Inflammatory macrophage treated with lipopolysaccharide for 4 hours (primary cell): Measurements from ENCODE around the gene CPT1B.

Experiments
- DNase-seq: peaks from one replicate; pipeline ENCODE4 v3.0.0-alpha.2; 2020

The CPT1B gene

GRCh38 chr22:50568626-50569025 is 9.6 kb downstream of the CPT1B start:
- no peak for DNase-seq

GRCh38 chr22:50567721-50568252 is 10.4 kb downstream of the CPT1B start:
- DNase-seq, result no peak

- DNase-seq, result no peak
These were observed 13.9 kb downstream of the CPT1B start for GRCh38 chr22:50564289-50564688.

DNA sequence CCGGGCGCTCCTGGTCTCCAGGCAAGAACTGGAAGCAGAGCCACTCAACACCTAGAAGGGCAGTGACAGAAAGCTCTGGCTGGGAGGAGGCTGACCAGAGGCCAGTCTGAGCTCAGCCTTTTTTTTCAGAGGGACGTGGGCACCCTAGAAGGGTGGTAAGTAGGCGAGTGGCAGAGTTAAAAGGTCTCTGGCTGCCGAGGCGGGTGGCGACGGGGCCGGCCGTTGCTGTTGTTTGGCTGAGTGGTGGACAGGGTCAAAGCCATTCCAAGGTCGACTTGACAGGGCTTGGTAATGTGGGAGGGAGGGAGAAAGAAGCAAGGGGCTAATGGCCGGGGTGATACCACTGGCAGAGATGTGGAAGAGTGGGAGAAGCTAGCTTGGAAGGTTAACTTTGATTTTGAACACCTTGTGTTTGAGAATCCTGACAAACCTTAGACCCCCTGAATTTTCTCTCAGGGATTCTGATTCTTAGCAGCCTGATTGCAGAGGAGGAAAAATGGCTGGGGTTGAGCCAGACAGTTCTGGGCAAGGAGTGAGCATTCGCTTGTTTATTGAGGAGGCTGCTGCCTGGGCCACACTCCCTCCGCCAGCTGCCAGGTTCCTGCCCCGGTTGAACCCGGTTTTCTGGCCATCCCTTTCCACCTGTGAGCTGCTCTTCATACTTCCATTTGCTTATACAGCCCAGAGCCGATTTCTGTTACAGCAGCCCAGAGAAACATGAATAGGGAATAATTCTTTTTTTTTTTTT is 14.6 kb downstream of the CPT1B start:
- peak; percentile 11 for DNase-seq

GRCh38 chr22:50562523-50563412 is 15.5 kb downstream of the CPT1B start, which contains the start of gene SYCE3:
TSS of gene SYCE3 (minus strand) at chr22:50562919. CDS start at chr22:50556405, 6,514 bp downstream.
- peak; percentile 96 for DNase-seq

GRCh38 chr22:50561401-50562358 is 16.5 kb downstream of the CPT1B start:
- DNase-seq, result no peak

GRCh38 chr22:50560034-50560433 is 18.2 kb downstream of the CPT1B start:
- no peak for DNase-seq

DNA sequence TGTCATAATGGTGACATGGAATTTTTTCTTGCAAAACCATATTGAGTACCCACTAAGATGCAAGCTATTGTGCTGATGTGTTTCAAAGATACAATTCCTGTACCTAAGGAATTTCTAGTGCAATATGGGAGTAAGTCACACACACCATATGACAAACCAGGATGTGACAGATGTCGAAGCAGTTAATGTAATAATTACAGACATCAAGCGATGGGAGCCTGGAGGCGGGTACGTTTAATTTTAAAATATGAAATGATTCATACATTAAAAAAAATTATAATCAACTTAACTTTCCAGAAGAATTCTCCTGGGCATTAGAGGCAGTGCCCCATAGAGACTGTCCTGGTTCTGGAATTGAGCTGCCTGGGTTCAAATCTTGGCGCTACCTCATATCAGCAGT is 21.5 kb downstream of the CPT1B start:
- DNase-seq, result no peak

DNA sequence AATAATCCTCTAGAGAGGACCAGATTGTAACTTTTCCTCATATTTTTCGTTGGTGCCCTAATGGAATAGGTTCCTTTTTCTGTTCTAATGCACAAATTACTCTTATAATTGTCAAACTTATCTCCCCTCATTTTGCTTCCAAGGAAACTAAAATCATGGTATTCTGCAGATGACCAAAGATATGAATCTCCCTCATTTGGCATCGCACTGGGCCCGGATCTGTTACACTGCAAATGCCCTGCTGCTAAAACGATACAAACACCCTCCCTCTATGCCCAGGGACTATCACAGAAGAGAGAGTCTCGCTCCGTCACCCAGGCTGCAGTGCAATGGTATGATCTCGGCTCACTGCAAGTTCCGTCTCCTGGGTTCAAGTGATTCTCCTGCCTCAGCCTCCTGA is 24.9 kb downstream of the CPT1B start:
- no peak for DNase-seq

DNA sequence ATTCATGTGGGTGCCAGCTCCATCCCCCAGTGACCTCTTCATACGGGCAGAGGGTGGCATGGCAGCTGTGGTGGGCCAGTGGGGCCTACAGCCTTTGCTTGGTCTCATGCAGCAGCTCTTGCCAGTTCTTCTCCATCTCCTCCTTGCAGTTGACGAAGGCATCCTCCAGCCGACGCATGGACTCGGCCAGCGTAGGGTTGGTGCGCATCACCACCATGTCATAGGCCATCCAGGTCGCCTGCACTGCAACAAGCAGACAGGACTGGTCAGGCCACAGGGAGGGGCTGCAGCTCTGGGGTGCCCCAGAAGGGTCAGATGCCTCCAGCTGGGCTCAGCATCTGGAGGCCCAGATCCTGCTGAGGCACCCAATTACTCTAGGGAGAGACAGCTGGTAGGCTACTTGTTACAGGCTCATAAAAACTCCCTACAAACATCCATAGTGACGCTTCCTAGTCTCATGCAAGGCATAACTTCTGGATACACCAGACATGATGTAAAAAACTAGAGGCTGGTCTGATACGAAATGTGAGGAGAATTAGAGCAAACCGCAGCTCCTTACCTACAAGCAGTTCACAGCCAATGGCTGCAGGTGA is 27.0 kb downstream of the CPT1B start:
- no peak for DNase-seq

DNA sequence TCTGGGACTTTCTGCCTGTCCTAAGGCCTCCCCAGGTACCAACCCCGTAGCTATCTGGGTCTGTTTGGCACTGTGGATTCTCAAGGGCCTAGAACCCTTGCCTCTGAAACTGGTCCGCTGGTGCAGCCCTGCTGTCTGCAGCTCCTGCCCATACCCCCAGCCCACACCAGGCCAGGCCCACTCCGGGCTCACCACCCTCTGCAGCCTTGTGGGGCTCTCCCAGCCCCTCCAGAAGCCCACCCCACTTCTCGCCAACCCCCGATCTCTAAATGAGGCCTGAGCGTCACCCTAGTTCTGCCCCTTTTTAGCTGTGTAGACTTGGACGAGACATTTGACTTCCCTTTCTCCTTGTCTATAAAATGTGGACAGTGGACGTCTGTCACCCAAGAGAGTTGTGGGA is 27.8 kb downstream of the CPT1B start:
- DNase-seq, result no peak

GRCh38 chr22:50548921-50549790 is 29.1 kb downstream of the CPT1B start:
- DNase-seq, result no peak

DNA sequence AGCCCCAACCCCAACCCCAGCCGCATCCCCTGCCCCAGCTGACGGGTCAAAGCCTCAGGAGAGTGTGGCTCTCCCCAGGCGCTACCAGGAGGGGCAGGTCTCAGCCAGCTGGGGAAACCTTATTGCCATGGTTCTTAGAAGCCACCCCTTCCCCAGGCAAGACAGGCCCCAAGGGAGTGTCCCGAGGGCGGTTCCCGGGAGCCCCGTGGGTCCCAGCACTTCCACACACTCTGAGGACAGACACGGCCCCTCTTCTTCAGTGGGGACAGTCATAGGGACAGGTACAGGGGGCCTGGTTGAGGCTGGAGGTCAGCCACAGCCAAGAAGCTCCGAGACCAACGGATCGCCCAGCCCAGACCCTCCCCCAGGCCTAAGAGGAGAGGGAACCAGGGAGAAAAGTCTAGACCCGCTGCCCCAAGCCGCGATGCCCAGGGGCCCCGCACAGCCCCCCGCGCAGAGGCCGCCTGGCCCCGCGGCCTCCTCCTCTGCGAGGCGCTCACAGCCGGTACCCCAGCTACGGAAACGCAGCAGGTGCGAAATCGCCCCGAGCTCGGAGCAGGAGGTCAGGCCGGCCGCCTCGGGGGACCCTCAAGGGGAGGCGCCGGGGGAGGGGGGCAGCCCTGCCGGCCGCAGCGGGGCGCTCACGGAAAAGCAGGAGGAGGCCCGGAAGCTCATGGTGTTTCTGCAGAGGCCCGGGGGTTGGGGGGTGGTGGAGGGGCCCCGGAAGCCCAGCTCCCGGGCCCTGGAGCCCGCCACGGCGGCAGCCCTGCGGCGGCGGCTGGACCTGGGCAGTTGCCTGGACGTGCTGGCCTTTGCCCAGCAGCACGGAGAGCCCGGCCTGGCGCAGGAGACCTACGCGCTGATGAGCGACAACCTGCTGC is 29.9 kb downstream of the CPT1B start:
- DNase-seq, result no peak

- no peak for DNase-seq
These were observed 30.8 kb downstream of the CPT1B start for GRCh38 chr22:50547263-50547985.

- no peak for DNase-seq
These were observed 31.6 kb downstream of the CPT1B start for GRCh38 chr22:50546326-50547262.

DNA sequence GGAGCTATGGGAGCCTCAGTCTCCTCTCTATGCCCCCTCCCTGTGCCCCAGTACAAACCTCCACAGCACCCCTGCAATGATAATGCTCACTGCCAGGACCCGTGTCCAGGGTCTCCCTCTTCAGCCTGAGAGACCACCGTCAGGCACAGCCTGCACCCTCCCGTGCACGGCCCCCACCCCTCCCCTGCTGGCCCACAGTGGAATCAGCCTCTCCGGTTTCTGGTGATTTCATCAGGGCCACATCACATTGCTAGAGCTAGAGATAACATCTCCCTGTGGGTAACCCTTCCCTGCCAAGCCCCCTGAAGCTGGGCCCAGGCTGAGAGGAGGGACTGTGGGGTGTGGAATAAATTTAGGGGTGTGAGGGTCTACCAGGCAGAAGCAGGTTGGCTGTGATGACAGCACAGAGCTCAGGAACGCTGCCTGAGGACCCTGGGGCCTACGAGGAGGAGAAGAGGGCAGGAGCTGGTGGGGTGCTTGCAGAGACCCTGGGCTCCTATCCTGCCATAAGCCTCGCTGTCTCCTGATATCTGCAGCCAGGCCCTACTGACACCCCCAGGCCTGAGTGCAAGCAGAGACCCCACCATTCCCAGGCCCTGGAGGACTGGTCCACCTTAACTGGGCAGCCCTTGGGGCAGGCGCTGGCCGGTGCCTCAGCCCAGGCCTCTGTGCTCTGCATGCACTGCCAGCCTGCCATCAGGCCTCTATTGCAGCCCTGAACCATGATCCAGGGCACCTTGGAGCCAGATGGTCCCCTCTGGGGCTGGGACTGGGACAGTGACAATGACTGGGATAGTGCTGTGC is 32.5 kb downstream of the CPT1B start, which contains the start of gene KLHDC7B:
KLHDC7B (plus strand) TSS at position 378 of the 804 bp plus-strand sequence; CDS start at position 723, 345 bp downstream.
- no peak for DNase-seq

DNA sequence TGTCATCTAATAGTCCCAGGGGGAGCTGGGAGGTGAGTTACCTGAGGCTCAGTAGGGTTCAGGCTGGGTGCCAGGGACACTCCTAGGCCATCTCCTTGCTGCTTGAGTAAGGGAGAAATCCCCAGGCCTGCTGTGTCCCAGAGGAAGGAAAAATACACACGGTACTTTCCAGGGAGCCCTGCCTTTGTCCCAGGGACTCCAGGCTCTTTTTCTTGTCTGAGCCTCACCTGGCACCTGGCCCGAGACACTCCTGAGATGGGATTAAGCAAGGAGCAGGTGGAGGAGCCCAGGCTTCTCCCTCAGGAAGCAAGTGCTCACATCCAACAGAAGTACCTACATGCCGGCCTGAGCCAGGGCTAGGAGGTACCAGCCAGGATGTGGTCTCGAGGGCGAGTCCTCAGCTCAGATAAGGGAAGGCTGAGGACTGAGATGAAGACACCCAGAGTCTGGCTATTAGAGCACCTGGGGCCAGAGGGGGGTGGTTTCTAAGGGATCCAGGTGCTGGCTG is 33.4 kb downstream of the CPT1B start:
- no peak for DNase-seq
